Endothelial cell (in vitro differentiated cells): ENCODE results near the gene CCDC122. TPM values are rescaled to one million over a fixed set of nuclear protein-coding genes. Genes with fewer than 3 reads are reported as not detected.

ENCODE experiments used
- DNase-seq: peaks from one replicate; pipeline ENCODE4 v3.0.0; 2021; ENCODE audit warnings: low spot score
- H3K27ac Mint-ChIP-seq: one replicate; pipeline ENCODE4 v1.8.0; 2021; ENCODE audit warnings: mixed read lengths, inconsistent platforms; ENCODE audit not compliant: unreplicated experiment
- H3K27me3 Mint-ChIP-seq: one replicate; pipeline ENCODE4 v1.8.0; 2021; ENCODE audit warnings: mild to moderate bottlenecking, moderate library complexity, mixed read lengths, inconsistent platforms; ENCODE audit not compliant: unreplicated experiment
- H3K36me3 Mint-ChIP-seq: one replicate; pipeline ENCODE4 v1.8.0; 2021; ENCODE audit warnings: mild to moderate bottlenecking, low read depth, mixed read lengths, inconsistent platforms; ENCODE audit not compliant: unreplicated experiment
- H3K4me1 Mint-ChIP-seq: one replicate; pipeline ENCODE4 v1.8.0; 2021; ENCODE audit warnings: mild to moderate bottlenecking, mixed read lengths, inconsistent platforms; ENCODE audit not compliant: unreplicated experiment
- H3K4me3 Mint-ChIP-seq: one replicate; pipeline ENCODE4 v1.8.0; 2021; ENCODE audit warnings: mild to moderate bottlenecking, mixed read lengths, inconsistent platforms; ENCODE audit not compliant: unreplicated experiment
- H3K9me3 Mint-ChIP-seq: one replicate; pipeline ENCODE4 v1.8.0; 2021; ENCODE audit warnings: mixed read lengths, inconsistent platforms; ENCODE audit not compliant: unreplicated experiment
- total RNA-seq: library from RNA; stranded (reverse); fragmentation: NEBNext Ultra II Directional; extraction: Animal tissue kit (Norgen Biotek cat#: 25700); gene quantifications from one replicate; pipeline ENCODE4 v1.2.1, GENCODE V29; 2021; ENCODE audit not compliant: unreplicated experiment
- TF ChIP-seq, protein P1 (sequence below): fragments of 200-600 bp; sonication (generic); IDR thresholded peaks from one replicate; pipeline ENCODE4 v1.5.0; 2021; ENCODE audit warnings: antibody characterized with exemption; ENCODE audit not compliant: unreplicated experiment

The CCDC122 gene
- total RNA-seq, 1 donor from 2014 or later: 7.1 TPM

DNA sequence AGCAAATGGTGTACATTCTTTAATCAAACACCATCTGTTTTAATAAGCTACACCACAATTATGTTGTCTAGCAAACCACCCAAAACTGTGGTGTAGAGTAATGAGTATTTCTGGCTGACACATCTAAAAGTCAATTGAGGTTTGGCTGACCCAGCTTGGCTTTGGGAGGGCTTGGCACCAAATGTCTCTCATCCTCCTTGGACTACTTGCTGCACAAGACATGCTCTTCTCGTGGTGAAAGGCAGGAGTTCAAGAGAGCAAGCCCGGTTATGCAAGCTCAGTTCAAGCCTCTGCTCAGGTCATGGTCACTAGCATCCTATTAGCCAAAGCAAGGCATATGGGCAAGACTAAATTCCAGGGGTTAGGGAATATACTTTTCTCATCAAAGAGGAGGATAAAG is 37.3 kb upstream of the CCDC122 start:
- Mint-ChIP-seq H3K4me3 (no peak overlapping the region), H3K9me3 (no peaks in the 10 kb centered on the region), H3K27me3 (no peaks in the 10 kb centered on the region), H3K36me3 (no peaks in the 10 kb centered on the region), H3K4me1 (peaks cover 6% of the 10 kb centered on the region), H3K27ac (no peak overlapping the region)
- no peak for DNase-seq
- TF ChIP-seq, protein P1, sequence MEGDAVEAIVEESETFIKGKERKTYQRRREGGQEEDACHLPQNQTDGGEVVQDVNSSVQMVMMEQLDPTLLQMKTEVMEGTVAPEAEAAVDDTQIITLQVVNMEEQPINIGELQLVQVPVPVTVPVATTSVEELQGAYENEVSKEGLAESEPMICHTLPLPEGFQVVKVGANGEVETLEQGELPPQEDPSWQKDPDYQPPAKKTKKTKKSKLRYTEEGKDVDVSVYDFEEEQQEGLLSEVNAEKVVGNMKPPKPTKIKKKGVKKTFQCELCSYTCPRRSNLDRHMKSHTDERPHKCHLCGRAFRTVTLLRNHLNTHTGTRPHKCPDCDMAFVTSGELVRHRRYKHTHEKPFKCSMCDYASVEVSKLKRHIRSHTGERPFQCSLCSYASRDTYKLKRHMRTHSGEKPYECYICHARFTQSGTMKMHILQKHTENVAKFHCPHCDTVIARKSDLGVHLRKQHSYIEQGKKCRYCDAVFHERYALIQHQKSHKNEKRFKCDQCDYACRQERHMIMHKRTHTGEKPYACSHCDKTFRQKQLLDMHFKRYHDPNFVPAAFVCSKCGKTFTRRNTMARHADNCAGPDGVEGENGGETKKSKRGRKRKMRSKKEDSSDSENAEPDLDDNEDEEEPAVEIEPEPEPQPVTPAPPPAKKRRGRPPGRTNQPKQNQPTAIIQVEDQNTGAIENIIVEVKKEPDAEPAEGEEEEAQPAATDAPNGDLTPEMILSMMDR: no peak

GRCh38 chr13:43915451-43915850 is 35.9 kb upstream of the CCDC122 start:
- no peaks in the 10 kb centered on the region for H3K9me3 Mint-ChIP-seq
- DNase-seq: no peak
- peaks cover 6% of the 10 kb centered on the region for H3K4me1 Mint-ChIP-seq
- H3K4me3 Mint-ChIP-seq: no peak overlapping the region
- TF ChIP-seq, protein P1: no peak
- H3K27ac Mint-ChIP-seq: no peak overlapping the region
- no peaks in the 10 kb centered on the region for H3K27me3 Mint-ChIP-seq
- H3K36me3 Mint-ChIP-seq: no peaks in the 10 kb centered on the region

GRCh38 chr13:43911871-43912270 is 32.3 kb upstream of the CCDC122 start:
- Mint-ChIP-seq H3K36me3 (no peaks in the 10 kb centered on the region), H3K4me3 (no peak overlapping the region), H3K9me3 (no peaks in the 10 kb centered on the region), H3K27ac (no peak overlapping the region), H3K4me1 (peaks cover 6% of the 10 kb centered on the region), H3K27me3 (no peaks in the 10 kb centered on the region)
- no peak for DNase-seq
- TF ChIP-seq, protein P1: no peak

DNA sequence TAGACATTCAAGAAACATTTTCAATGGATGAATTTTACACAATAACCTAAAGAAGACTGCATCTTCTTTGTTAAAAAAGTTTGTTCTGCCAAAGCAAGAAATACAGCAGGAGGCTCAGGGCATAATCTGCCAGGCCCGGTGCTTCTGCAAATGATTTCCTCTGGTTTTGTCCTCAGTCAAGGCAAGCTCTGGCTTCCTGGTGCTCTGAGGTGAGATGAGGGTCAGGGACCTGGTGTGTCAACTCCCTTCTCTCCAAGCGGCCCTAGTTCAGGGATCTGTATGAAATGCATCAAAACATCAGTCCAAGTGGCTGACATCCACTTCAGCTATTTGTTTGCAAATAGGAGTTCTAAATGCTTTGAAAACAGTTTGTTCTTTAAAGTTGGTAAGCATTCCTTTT is 31.7 kb upstream of the CCDC122 start:
- Mint-ChIP-seq H3K36me3 (no peaks in the 10 kb centered on the region), H3K27me3 (no peaks in the 10 kb centered on the region), H3K9me3 (no peaks in the 10 kb centered on the region), H3K4me3 (no peak overlapping the region), H3K4me1 (peaks cover 6% of the 10 kb centered on the region), H3K27ac (no peak overlapping the region)
- TF ChIP-seq, protein P1: no peak
- DNase-seq: no peak

- TF ChIP-seq, protein P1: no peak
- Mint-ChIP-seq H3K27me3 (no peaks in the 10 kb centered on the region), H3K9me3 (no peaks in the 10 kb centered on the region), H3K4me3 (no peak overlapping the region), H3K27ac (no peak overlapping the region), H3K4me1 (peaks cover 6% of the 10 kb centered on the region), H3K36me3 (no peaks in the 10 kb centered on the region)
- DNase-seq: no peak
These were observed 31.3 kb upstream of the CCDC122 start for GRCh38 chr13:43910856-43911255.
